Measurements from ENCODE around the gene CLDN14.

Gene CLDN14

GRCh38 chr21:36470294-36470693, 9.6 kb downstream of the CLDN14 start:
- DNase-seq (ENCODE audit: low spot score) = no peak

GRCh38 chr21:36466061-36466511, 13.8 kb downstream of the CLDN14 start:
- DNase-seq (ENCODE audit: low spot score) = no peak

GRCh38 chr21:36465478-36465877, 14.4 kb downstream of the CLDN14 start:
- no peak for DNase-seq (ENCODE audit: low spot score)

- DNase-seq (ENCODE audit: low spot score) = no peak
Measured at GRCh38 chr21:36464590-36464989, 15.3 kb downstream of the CLDN14 start.

- no peak for DNase-seq (ENCODE audit: low spot score)
Measured at GRCh38 chr21:36463991-36464390, 15.9 kb downstream of the CLDN14 start.

- no peak for DNase-seq (ENCODE audit: low spot score)
Measured at GRCh38 chr21:36463204-36463603, 16.7 kb downstream of the CLDN14 start.

- no peak for DNase-seq (ENCODE audit: low spot score)
Measured at GRCh38 chr21:36461918-36462486, 17.9 kb downstream of the CLDN14 start.

- DNase-seq (ENCODE audit: low spot score) = no peak
Measured at GRCh38 chr21:36461277-36461917, 18.5 kb downstream of the CLDN14 start.

- no peak for DNase-seq (ENCODE audit: low spot score)
Measured at GRCh38 chr21:36460866-36461265, 19.1 kb downstream of the CLDN14 start.

GRCh38 chr21:36459098-36459497, 20.8 kb downstream of the CLDN14 start:
- no peak for DNase-seq (ENCODE audit: low spot score)

GRCh38 chr21:36456729-36457414, 23.1 kb downstream of the CLDN14 start:
- no peak for DNase-seq (ENCODE audit: low spot score)

- no peak for DNase-seq (ENCODE audit: low spot score)
Measured at GRCh38 chr21:36454706-36455105, 25.2 kb downstream of the CLDN14 start.

- DNase-seq (ENCODE audit: low spot score) = no peak
Measured at GRCh38 chr21:36454093-36454531, 25.8 kb downstream of the CLDN14 start.

GRCh38 chr21:36452281-36452825, 27.6 kb downstream of the CLDN14 start:
- DNase-seq (ENCODE audit: low spot score) = no peak

- no peak for DNase-seq (ENCODE audit: low spot score)
Measured at GRCh38 chr21:36451506-36451905, 28.4 kb downstream of the CLDN14 start.

- DNase-seq (ENCODE audit: low spot score) = no peak
Measured at GRCh38 chr21:36450511-36450910, 29.4 kb downstream of the CLDN14 start.

GRCh38 chr21:36446301-36446700, 33.6 kb downstream of the CLDN14 start:
- DNase-seq (ENCODE audit: low spot score) = no peak

GRCh38 chr21:36441715-36442114, 38.2 kb downstream of the CLDN14 start:
- DNase-seq (ENCODE audit: low spot score) = no peak

- DNase-seq (ENCODE audit: low spot score) = no peak
Measured at GRCh38 chr21:36437745-36438128, 42.2 kb downstream of the CLDN14 start.

GRCh38 chr21:36436829-36437744, 42.8 kb downstream of the CLDN14 start:
- no peak for DNase-seq (ENCODE audit: low spot score)

- no peak for DNase-seq (ENCODE audit: low spot score)
Measured at GRCh38 chr21:36434144-36434543, 45.8 kb downstream of the CLDN14 start.

Data from SW480 (cell line).